KMS-11 (cell line): Measurements from ENCODE around the gene SFXN2.

Source experiments
- H2AFZ ChIP-seq: fragments of 200-600 bp; sonication (generic); 2 replicates; pipeline ENCODE4 v1.6.1; 2016; ENCODE audit warnings: antibody characterized with exemption, mixed run types, low read depth
- H3K27ac ChIP-seq: fragments of 200-600 bp; sonication (generic); 2 replicates; pipeline ENCODE4 v1.6.1; 2016; ENCODE audit warnings: mild to moderate bottlenecking, mixed run types
- H3K27me3 ChIP-seq: fragments of 200-600 bp; sonication (generic); 2 replicates; pipeline ENCODE4 v1.6.1; 2017; ENCODE audit warnings: mild to moderate bottlenecking, low read depth, mixed run types, moderate library complexity; ENCODE audit not compliant: insufficient read depth
- H3K36me3 ChIP-seq: fragments of 200-600 bp; sonication (generic); 2 replicates; pipeline ENCODE4 v1.6.1; 2017; ENCODE audit warnings: mild to moderate bottlenecking, mixed run types; ENCODE audit not compliant: insufficient read depth
- H3K4me1 ChIP-seq: fragments of 200-600 bp; sonication (generic); 2 replicates; pipeline ENCODE4 v1.6.1; 2016; ENCODE audit warnings: mild to moderate bottlenecking, low read depth, mixed run types; ENCODE audit not compliant: poor library complexity, severe bottlenecking
- H3K4me2 ChIP-seq: fragments of 200-600 bp; sonication (generic); 2 replicates; pipeline ENCODE4 v1.7.0; 2016; ENCODE audit warnings: mild to moderate bottlenecking, mixed run types
- H3K4me3 ChIP-seq: fragments of 200-600 bp; sonication (generic); IDR thresholded peaks from 2 replicates; pipeline ENCODE4 v1.6.1; 2017; ENCODE audit warnings: low read depth, low read length, mixed read lengths; ENCODE audit not compliant: insufficient read depth
- H3K79me2 ChIP-seq: fragments of 200-600 bp; sonication (generic); 2 replicates; pipeline ENCODE4 v1.6.1; 2016; ENCODE audit warnings: low read depth, mixed run types; ENCODE audit not compliant: insufficient read depth
- H3K9ac ChIP-seq: fragments of 200-600 bp; sonication (generic); 2 replicates; pipeline ENCODE4 v1.6.1; 2016; ENCODE audit warnings: mild to moderate bottlenecking, mixed run types
- H4K20me1 ChIP-seq: fragments of 200-600 bp; sonication (generic); 2 replicates; pipeline ENCODE4 v1.6.1; 2016; ENCODE audit warnings: mild to moderate bottlenecking, mixed run types; ENCODE audit not compliant: insufficient read depth
- CTCF ChIP-seq: fragments of 200-600 bp; sonication (generic); conservative IDR thresholded peaks from 2 replicates; pipeline ENCODE4 v1.6.1; 2017; ENCODE audit warnings: low read depth, mild to moderate bottlenecking, antibody characterized with exemption, low read length, moderate library complexity, mixed read lengths

The SFXN2 gene

GRCh38 chr10:102726274-102726673 lies 11.8 kb downstream of the SFXN2 start:
- no peaks in the 10 kb centered on the region for H4K20me1 ChIP-seq
- no peak overlapping the region for H3K4me3 ChIP-seq
- no peaks in the 10 kb centered on the region for H3K36me3 ChIP-seq
- TF ChIP-seq CTCF, result no peak
- no peak overlapping the region for H3K4me2 ChIP-seq
- H3K4me1 ChIP-seq, result peaks cover 32% of the 10 kb centered on the region
- no peak overlapping the region for H3K9ac ChIP-seq
- H3K27ac ChIP-seq, result no peak overlapping the region
- peaks cover 10% of the 10 kb centered on the region; the same call in 1 of the 2 replicates for H3K79me2 ChIP-seq
- no peak overlapping the region for H2AFZ ChIP-seq
- no peaks in the 10 kb centered on the region for H3K27me3 ChIP-seq

GRCh38 chr10:102727037-102727818 lies 12.8 kb downstream of the SFXN2 start:
- no peak for TF ChIP-seq CTCF
- Histone ChIP-seq H2AFZ (no peak overlapping the region), H3K4me1 (peaks cover 32% of the 10 kb centered on the region), H3K27me3 (no peaks in the 10 kb centered on the region), H3K4me3 (no peak overlapping the region), H3K9ac (no peak overlapping the region), H3K79me2 (peaks cover 10% of the 10 kb centered on the region; the same call in 1 of the 2 replicates), H3K36me3 (no peaks in the 10 kb centered on the region), H4K20me1 (no peaks in the 10 kb centered on the region), H3K27ac (no peak overlapping the region), H3K4me2 (no peak overlapping the region)

GRCh38 chr10:102729029-102730026 lies 14.9 kb downstream of the SFXN2 start:
- H3K36me3 ChIP-seq, result no peaks in the 10 kb centered on the region
- H4K20me1 ChIP-seq, result no peaks in the 10 kb centered on the region
- H3K4me2 ChIP-seq, result no peak overlapping the region
- no peaks in the 10 kb centered on the region for H3K27me3 ChIP-seq
- no peak overlapping the region for H2AFZ ChIP-seq
- H3K4me1 ChIP-seq, result peaks cover 32% of the 10 kb centered on the region
- no peak overlapping the region for H3K4me3 ChIP-seq
- no peak overlapping the region for H3K9ac ChIP-seq
- TF ChIP-seq CTCF, result peak; percentile 90
- no peak overlapping the region; the same call in 1 of the 2 replicates for H3K27ac ChIP-seq
- H3K79me2 ChIP-seq, result 0 out of 2 replicates have a peak, but pooled peaks cover 4% of the 10 kb centered on the region

GRCh38 chr10:102731222-102731800 lies 16.9 kb downstream of the SFXN2 start:
- Histone ChIP-seq H3K27me3 (no peaks in the 10 kb centered on the region), H3K4me1 (peaks cover 18% of the 10 kb centered on the region), H4K20me1 (no peaks in the 10 kb centered on the region), H3K4me3 (no peak overlapping the region), H3K9ac (no peak overlapping the region), H3K27ac (no peak overlapping the region), H2AFZ (no peak overlapping the region), H3K36me3 (no peaks in the 10 kb centered on the region), H3K79me2 (0 out of 2 replicates have a peak, but pooled peaks cover 3% of the 10 kb centered on the region), H3K4me2 (no peak overlapping the region)
- no peak for TF ChIP-seq CTCF
